DND-41 (cell line): ENCODE measurements around the gene PRKCE.

Experiments used
- ATAC-seq: fragments of 200-7000 bp; cut with Tn5 transposase; 3 replicates; pipeline ENCODE4 v1.9.1; 2021; ENCODE audit warnings: low read depth; ENCODE audit not compliant: insufficient read depth
- DNase-seq: peaks from one replicate; pipeline ENCODE4 v3.0.0-alpha.2; 2020
- H2AFZ ChIP-seq: 2 replicates; pipeline ENCODE4 v1.6.0; 2012; ENCODE audit warnings: low read depth, low read length
- H3K27ac ChIP-seq: 2 replicates; pipeline ENCODE4 v1.5.1; 2012; ENCODE audit warnings: low read length, inconsistent platforms
- H3K27me3 ChIP-seq: fragments of 200-600 bp; sonication (generic); 2 replicates; pipeline ENCODE4 v1.6.0; 2012; ENCODE audit warnings: low read length, mild to moderate bottlenecking, inconsistent platforms; ENCODE audit not compliant: insufficient read depth, poor library complexity
- H3K36me3 ChIP-seq: 2 replicates; pipeline ENCODE4 v1.5.1; 2012; ENCODE audit warnings: low read length, inconsistent platforms; ENCODE audit not compliant: insufficient read depth
- H3K4me1 ChIP-seq: 2 replicates; pipeline ENCODE4 v1.5.1; 2012; ENCODE audit warnings: mild to moderate bottlenecking, low read length; ENCODE audit not compliant: insufficient read depth
- H3K4me2 ChIP-seq: 2 replicates; pipeline ENCODE4 v1.6.0; 2012; ENCODE audit warnings: mild to moderate bottlenecking, moderate library complexity, low read length, inconsistent platforms; ENCODE audit not compliant: insufficient read depth
- H3K4me3 ChIP-seq, 2 experiments: fragments of 200-600 bp in 1 of 2; shearing (Covaris generic) in 1 of 2; 2 replicates each; pipeline ENCODE4 v1.5.1; 2012 to 2016; ENCODE audit warnings: inconsistent platforms in 2 of 2, low read length in 2 of 2, mild to moderate bottlenecking in 2 of 2, low read depth in 1 of 2, moderate library complexity in 1 of 2
- H3K79me2 ChIP-seq: 2 replicates; pipeline ENCODE4 v1.6.0; 2012; ENCODE audit warnings: low read length, inconsistent platforms; ENCODE audit not compliant: insufficient read depth
- H3K9ac ChIP-seq: 2 replicates; pipeline ENCODE4 v1.6.0; 2012; ENCODE audit warnings: low read depth, mild to moderate bottlenecking, inconsistent platforms, low read length, moderate library complexity
- H3K9me3 ChIP-seq: 2 replicates; pipeline ENCODE4 v1.5.1; 2012; ENCODE audit warnings: low read length, moderate library complexity, mild to moderate bottlenecking, inconsistent platforms; ENCODE audit not compliant: insufficient read depth, severe bottlenecking
- H4K20me1 ChIP-seq: 2 replicates; pipeline ENCODE4 v1.6.0; 2012; ENCODE audit warnings: low read length; ENCODE audit not compliant: insufficient read depth
- CTCF ChIP-seq: IDR thresholded peaks from 2 replicates; pipeline ENCODE4 v1.5.1; 2012; ENCODE audit warnings: borderline replicate concordance, low read length, moderate library complexity, mild to moderate bottlenecking; ENCODE audit not compliant: poor library complexity, severe bottlenecking; ENCODE audit errors: extremely low read depth
- EZH2 ChIP-seq: IDR thresholded peaks from 3 replicates; pipeline ENCODE4 v1.6.1; 2012; ENCODE audit warnings: borderline replicate concordance, low read depth, mild to moderate bottlenecking, moderate library complexity, low read length, inconsistent platforms; ENCODE audit not compliant: severe bottlenecking

PRKCE gene

GRCh38 chr2:45885171-45885621 is 233.7 kb downstream of the PRKCE start:
- H3K4me3 ChIP-seq: no peak overlapping the region
- H3K9ac ChIP-seq: no peak overlapping the region
- no peaks in the 10 kb centered on the region for H4K20me1 ChIP-seq
- no peak for ATAC-seq
- peaks cover 24% of the 10 kb centered on the region for H3K4me1 ChIP-seq
- H3K36me3 ChIP-seq: no peaks in the 10 kb centered on the region
- no peak overlapping the region for H3K4me2 ChIP-seq
- no peak overlapping the region for H2AFZ ChIP-seq
- no peaks in the 10 kb centered on the region for H3K79me2 ChIP-seq
- no peak overlapping the region for H3K27ac ChIP-seq
- TF ChIP-seq EZH2 (no peak), CTCF (no peak)
- no peaks in the 10 kb centered on the region for H3K9me3 ChIP-seq
- H3K27me3 ChIP-seq: no peaks in the 10 kb centered on the region
- no peak for DNase-seq

- no peaks in the 10 kb centered on the region for H3K9me3 ChIP-seq
- H2AFZ ChIP-seq: no peak overlapping the region
- H3K4me2 ChIP-seq: no peak overlapping the region
- ATAC-seq (no peak), DNase-seq (no peak)
- no peak overlapping the region for H3K9ac ChIP-seq
- no peak overlapping the region for H3K4me3 ChIP-seq
- H3K27ac ChIP-seq: peak overlapping the region; percentile 43
- TF ChIP-seq EZH2 (no peak), CTCF (no peak)
- H4K20me1 ChIP-seq: no peaks in the 10 kb centered on the region
- no peaks in the 10 kb centered on the region for H3K36me3 ChIP-seq
- no peaks in the 10 kb centered on the region for H3K27me3 ChIP-seq
- H3K4me1 ChIP-seq: peaks cover 34% of the 10 kb centered on the region
- no peaks in the 10 kb centered on the region for H3K79me2 ChIP-seq
These were observed 234.7 kb downstream of the PRKCE start for GRCh38 chr2:45886171-45886663.

GRCh38 chr2:45888167-45888566 is 236.7 kb downstream of the PRKCE start:
- no peak overlapping the region for H3K9ac ChIP-seq
- H3K9me3 ChIP-seq: no peaks in the 10 kb centered on the region
- H3K27me3 ChIP-seq: no peaks in the 10 kb centered on the region
- H3K36me3 ChIP-seq: no peaks in the 10 kb centered on the region
- no peak overlapping the region for H3K27ac ChIP-seq
- H3K4me1 ChIP-seq: peaks cover 47% of the 10 kb centered on the region
- no peaks in the 10 kb centered on the region for H4K20me1 ChIP-seq
- H3K79me2 ChIP-seq: no peaks in the 10 kb centered on the region
- no peak overlapping the region for H3K4me3 ChIP-seq
- no peak overlapping the region for H2AFZ ChIP-seq
- ATAC-seq (no peak), DNase-seq (no peak)
- no peak for TF ChIP-seq CTCF
- no peak for TF ChIP-seq EZH2
- H3K4me2 ChIP-seq: no peak overlapping the region

- no peaks in the 10 kb centered on the region for H3K9me3 ChIP-seq
- no peaks in the 10 kb centered on the region for H4K20me1 ChIP-seq
- H3K27me3 ChIP-seq: no peaks in the 10 kb centered on the region
- H3K4me3 ChIP-seq: no peak overlapping the region
- 0 out of 2 replicates have a peak overlapping the region, but pooled peaks have one; percentile 10 for H2AFZ ChIP-seq
- no peaks in the 10 kb centered on the region for H3K79me2 ChIP-seq
- TF ChIP-seq CTCF: no peak
- TF ChIP-seq EZH2: no peak
- no peak overlapping the region for H3K4me2 ChIP-seq
- H3K4me1 ChIP-seq: peaks cover 47% of the 10 kb centered on the region
- DNase-seq (no peak), ATAC-seq (no peak)
- H3K9ac ChIP-seq: no peak overlapping the region
- peak overlapping the region; percentile 18; the same call in 1 of the 2 replicates for H3K27ac ChIP-seq
- no peaks in the 10 kb centered on the region for H3K36me3 ChIP-seq
These were observed 237.2 kb downstream of the PRKCE start for GRCh38 chr2:45888641-45889040.
